ENCODE data around the gene LAMA4.

The LAMA4 gene

DNA sequence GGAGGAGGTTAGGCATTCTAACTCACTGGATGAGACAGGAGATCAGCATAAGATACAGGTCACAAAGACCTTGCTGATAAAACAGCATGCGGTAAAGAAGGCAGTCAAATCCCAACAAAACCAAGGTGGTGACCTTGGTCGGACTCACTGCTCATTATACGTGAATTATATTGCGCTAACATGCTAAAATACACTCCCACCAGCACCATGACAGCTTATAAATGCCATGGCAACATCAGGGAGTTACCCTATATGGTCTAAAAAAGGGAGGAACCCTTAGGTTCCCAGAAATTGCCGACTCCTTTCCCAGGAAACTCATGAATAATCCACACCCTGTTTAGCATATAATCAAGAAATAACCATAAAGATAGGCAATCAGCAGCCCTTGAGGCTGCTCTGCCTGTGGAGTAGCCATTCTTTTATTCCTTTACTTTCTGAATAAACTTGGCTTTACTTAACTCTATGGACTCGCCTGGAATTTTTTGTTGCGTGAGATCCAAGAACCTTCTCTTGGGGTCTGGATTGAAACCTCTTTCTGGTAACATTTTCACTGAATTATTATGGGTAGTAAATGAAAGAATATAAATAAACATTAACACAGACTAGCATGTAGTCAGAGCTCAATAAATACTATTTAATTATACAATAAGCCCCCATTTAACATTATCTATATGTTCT lies 3.0 kb upstream of the LAMA4 start:
- no peak overlapping the region for H3K27ac ChIP-seq
- no peak for TF ChIP-seq CTCF (conservative IDR thresholded peaks at IDR 0.05)
- TF ChIP-seq ZFX (IDR thresholded peaks at IDR 0.05), result no peak

DNA sequence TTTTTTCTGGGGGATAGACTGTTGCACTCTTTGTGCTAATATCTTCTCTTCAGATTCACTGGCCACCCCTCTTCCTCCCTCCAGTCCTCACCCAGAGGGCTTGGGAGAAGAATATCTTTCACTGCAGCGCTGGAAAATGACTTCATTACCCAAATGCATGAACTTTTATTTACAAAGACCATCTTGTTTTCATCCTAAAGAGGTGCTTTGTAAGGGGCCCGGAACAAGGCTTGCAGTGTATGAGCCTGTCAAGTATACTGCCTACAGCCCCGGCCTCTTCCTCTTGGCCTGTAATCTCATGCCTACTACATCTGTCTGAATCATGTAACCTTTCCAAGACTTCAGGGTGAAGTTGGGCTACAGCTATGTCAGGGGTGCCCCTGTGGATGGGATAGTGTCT lies 554 bp upstream of the LAMA4 start:
- TF ChIP-seq CTCF (conservative IDR thresholded peaks at IDR 0.05), result no peak
- TF ChIP-seq ZFX (IDR thresholded peaks at IDR 0.05), result no peak
- no peak overlapping the region for H3K27ac ChIP-seq

DNA sequence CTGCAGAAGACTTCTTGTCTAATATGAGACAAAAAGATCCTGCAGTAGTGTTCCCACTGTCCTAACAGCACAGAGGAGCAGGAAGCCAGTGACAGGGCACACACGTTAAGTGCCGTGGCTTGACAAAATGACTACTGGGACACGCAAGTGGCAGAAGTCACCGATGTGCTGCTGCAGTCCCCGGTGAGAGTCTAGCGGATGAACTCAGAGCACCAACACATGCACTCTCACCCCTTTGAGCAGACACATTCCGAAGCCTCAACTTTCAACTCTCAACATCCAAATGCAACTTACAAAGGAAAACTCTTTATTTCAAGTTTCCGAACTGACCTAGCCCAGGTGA lies 898 bp downstream of the LAMA4 start:
- peak overlapping the region; percentile 21; the same call in 1 of the 2 replicates for H3K27ac ChIP-seq

GRCh38 chr6:112252571-112253497 lies 1.5 kb downstream of the LAMA4 start:
- no peak overlapping the region for H3K27ac ChIP-seq
- TF ChIP-seq ZFX (IDR thresholded peaks at IDR 0.05), result no peak
- no peak for TF ChIP-seq CTCF (conservative IDR thresholded peaks at IDR 0.05)

More for the DNA sequence above, 898 bp downstream of the LAMA4 start:
- TF ChIP-seq CTCF (conservative IDR thresholded peaks at IDR 0.05) (no peak), ZFX (IDR thresholded peaks at IDR 0.05) (no peak)

- no peak overlapping the region for H3K27ac ChIP-seq
Measured at GRCh38 chr6:112251171-112251875, 3.0 kb downstream of the LAMA4 start.

GRCh38 chr6:112249489-112249888 lies 4.9 kb downstream of the LAMA4 start:
- TF ChIP-seq ZFX (IDR thresholded peaks at IDR 0.05), result no peak
- no peak for TF ChIP-seq CTCF (conservative IDR thresholded peaks at IDR 0.05)
- H3K27ac ChIP-seq, result no peak overlapping the region

More at GRCh38 chr6:112251171-112251875, 3.0 kb downstream of the LAMA4 start:
- TF ChIP-seq ZFX (IDR thresholded peaks at IDR 0.05) (no peak), CTCF (conservative IDR thresholded peaks at IDR 0.05) (no peak)

All from C4-2B (cell line).